NCI-H748 (cell line): Measurements from ENCODE around the gene PRDX4.
"Not testable (repeated sequence)": the region's sequence is repeated elsewhere in the genome, so short reads cannot be mapped to it uniquely, and the experiment has no call there.

Source experiments
- DNase-seq: peaks from one replicate; lab custom pipeline; 2025; ENCODE audit not compliant: unreplicated experiment; lab: John Stamatoyannopoulos, UW

PRDX4 gene

DNA sequence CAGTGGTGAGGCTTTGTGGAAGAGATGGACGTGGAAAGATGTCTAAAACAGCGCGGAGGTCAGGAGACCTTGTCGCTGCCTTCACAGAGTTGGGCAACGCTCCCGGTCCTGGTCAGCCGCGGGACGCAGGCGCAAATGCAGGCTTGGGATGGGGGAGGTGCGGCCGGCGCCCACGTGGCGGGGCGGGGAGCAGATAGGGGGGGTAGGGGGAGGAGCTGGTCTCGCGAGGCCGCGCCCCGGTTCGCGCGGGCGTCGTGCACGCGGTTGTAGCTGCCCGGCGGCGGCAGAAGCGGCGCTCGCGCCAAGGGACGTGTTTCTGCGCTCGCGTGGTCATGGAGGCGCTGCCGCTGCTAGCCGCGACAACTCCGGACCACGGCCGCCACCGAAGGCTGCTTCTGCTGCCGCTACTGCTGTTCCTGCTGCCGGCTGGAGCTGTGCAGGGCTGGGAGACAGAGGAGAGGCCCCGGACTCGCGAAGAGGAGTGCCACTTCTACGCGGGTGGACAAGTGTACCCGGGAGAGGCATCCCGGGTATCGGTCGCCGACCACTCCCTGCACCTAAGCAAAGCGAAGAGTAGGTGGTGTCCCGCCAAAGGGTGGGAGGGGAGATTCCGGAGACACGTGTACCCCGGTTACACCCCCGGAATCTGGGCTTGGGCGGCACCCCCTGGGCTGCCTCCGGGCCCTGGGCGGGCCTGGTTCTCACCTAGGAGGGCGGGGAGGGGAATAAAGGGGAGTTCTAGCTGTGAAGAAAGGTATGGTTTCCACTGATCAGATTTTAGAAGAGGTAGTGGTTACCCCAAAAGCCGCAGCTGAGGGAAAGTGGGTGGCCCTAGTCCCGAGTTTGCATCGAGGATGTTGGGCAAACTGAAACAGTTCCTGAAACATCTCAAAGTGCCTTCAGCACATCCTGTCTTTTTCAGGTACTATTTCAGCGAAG is at the start of gene PRDX4:
Gene PRDX4, plus strand, starts transcription at position 255 of the 939 bp plus-strand sequence. Its CDS starts 78 bp downstream, at position 333.
- peak; percentile 91 for DNase-seq

DNA sequence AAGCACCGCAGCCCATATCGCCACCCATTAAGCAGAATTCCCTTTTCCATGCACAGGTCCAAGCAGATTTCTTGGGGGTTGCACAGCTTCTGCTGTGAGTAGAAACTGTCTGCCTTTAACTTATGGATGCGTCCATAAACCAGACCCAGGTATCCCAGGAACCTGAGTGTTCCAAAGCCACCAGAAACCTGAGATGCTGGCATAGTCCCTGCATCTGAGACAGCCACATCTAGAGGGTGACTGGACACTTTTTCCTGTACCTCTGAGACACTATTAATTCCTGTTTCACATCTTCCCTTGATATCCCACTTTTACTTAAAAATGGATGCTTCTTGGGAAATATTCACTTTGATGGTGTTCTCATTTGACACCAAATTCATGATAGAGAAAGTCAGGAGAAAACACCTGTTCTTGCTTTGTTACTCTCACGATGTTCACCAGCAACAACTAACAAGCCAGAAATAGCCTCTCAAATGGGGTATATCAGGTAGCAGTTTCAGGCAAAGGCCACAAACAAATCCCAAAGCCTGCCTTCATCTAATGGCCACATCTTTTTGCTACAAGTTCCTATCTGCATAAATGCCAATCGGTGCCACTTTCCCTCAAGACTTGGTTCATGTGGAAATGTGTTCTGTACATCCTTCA is 45.5 kb upstream of the PRDX4 start:
- DNase-seq, result no peak

DNA sequence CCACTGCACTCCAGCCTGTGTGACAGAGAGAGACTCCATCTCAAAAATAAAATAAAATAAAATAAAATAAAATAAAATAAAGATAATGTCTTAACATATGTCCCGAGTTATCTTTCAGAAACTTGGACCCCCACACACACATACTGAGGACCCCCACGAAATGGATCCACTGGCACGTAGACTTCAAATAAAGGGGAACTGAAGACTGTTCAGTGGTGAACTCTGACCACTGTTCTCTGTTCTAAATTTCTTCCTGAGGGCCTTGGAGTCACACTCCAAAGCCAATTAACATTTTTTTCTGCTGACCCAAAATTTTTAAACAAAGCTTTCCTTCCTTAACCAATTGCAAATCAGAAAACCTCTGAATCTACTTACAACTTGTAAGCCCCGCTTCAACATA is 43.5 kb upstream of the PRDX4 start:
- no peak for DNase-seq

DNA sequence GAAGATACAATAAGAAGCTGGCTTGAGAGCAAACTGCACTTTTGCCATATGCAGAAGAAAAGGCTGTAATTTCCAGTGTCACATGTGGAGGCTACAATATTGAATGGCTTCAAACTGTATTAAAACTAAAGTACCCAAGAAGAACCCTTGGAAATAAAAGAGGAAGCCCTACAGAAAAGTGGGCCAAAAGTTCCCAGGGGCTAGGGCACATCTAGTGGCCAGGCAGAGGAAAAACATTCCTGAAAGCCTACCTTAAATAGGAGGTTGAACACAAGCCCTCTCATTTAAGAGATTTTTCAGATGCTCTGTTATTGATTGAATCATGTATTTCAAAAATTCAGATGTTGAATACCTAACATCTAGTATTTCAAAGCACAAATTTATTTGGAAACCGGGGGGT is 40.6 kb upstream of the PRDX4 start:
- no peak for DNase-seq

DNA sequence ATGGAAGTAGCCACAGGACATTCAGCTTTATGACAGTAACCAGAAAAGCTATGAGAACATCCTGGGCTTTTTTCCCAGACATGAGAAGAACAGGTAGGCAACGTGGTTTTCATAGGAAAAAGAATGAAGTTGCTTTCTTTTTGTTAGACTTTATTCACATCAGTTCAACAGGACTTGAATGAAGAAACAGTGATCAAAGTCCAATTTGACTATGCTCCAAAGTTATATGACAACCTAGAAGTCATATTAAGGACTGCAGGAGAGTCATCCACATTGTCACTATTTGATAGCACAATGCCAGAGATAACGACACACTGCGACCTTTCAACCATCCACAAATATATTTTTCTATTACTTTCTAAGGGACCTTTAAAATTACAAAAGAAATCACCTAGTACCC is 39.2 kb upstream of the PRDX4 start:
- no peak for DNase-seq

DNA sequence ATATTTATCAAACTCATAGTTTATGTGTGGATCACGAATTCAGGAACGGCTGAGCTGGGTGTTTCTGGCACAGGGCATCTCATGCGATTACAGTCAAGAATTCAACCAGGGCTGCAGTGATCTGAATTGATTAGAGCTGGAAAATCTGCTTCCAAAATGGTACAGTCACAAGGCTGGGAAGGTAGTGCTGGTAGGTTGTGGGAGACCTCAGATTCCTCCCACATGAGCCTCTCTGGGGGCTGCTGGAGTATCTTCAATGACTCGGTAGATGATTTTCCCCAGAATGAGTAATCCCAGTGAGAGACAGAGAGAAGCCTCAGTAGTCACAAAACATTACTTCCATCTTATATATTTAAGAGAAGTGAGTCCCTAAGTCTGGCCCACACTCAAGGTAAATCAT is 36.2 kb upstream of the PRDX4 start:
- no peak for DNase-seq

DNA sequence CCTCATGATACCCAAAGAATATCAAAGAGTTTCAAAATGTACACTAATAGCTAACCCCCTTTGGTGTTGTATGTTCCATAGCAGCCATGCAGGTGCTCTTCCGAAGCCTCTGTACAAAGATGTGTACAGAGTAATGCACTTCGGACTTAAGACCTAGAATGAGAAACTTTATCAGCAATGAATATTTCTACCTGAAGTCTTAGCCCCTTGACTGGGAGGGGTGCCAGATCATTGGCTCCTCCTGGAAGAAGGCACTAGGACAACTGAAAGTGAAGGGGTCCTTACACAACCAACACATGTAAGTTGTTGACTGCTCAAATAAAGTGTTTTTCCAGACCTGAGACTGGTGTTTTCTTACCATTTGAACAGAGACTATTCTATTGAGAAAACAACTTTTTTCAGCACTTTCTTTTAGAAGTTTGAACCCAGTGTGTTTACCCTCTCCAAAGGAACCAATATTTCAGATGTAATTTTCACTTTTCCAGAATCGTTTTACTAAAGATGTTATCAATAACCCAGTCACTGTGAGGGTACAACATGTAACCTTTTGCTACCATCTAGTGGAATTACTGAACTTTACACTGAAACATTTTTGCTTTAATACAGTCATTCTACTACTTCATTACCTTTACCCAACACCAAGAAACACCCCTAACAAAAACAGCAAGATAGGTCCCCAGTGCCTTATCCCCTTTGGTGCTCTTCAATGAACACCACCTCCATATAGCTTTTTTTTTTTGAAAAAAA is 33.3 kb upstream of the PRDX4 start:
- DNase-seq, result peak; percentile 17

DNA sequence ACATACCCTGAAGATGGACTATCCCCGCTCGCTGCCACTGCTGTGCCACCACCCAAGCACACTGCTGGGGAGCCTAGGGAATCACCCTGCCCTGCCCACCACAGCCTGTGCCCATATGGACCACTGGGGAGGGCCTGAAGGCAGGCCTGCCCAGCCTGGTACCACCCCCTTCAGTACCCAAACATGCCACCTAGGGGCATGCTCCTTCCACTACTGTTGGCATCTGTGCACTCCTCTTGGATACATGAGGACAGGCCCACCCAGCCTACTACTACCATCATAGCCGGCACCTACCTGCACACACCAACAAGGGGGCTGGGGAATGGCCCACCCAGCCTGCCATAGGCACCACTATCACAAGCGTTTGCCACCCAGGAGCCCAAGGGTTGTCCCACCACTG is 30.1 kb upstream of the PRDX4 start:
- DNase-seq, result peak; percentile 26

DNA sequence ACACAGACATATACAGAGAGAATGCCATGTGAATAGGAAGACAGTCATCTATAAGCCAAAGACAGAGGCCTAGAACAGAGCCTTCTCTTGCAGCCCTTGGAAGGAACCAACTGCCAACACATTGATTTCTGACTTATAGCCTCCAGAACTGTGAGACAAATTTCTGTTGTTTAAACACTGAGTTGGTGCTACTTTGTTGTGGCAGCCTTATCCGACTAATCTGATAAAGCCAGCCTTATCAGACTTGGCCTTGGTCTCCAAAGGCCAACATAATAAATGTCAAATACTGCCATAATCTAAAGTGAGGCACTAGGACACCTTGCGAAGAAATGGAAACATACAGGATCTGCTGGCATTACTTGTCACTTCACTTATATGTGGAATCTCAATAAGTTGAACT is 24.3 kb upstream of the PRDX4 start:
- no peak for DNase-seq

DNA sequence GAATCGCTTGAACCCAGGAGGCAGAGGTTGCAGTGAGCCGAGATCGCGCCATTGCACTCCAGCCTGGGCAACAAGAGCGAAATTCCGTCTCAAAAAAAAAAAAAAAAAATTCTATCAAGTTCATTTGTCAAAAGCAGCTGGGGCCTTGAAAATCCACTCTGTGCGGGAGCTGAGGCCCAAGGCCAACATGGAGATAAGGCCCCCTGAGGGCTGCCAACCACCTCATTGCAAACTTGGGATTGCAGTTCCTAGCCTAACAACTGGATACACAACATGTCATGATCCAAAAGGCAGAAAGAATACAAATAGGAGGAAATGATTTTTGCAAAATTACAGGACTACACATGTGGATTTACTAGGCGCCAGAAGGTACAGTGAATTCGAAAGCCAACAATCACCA is 22.5 kb upstream of the PRDX4 start:
- DNase-seq, result no peak

DNA sequence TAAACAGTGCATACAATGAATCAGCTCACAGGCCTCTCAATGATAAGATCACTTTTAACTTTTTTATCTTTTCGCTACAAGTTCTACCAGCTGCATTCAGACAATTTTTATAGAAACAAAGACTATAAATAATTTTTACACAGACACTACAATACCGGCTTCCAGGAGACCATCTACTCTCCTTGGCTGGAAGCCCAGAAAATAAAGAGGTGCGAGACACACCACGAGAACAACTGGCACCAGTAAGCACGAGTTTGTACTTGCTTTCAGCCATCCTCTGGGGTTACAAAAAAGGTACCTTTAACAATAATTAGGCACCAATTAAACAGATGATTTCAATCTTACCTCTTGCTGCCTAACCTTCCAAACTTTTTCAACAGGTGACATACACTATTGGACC is 11.2 kb upstream of the PRDX4 start:
- no peak for DNase-seq

DNA sequence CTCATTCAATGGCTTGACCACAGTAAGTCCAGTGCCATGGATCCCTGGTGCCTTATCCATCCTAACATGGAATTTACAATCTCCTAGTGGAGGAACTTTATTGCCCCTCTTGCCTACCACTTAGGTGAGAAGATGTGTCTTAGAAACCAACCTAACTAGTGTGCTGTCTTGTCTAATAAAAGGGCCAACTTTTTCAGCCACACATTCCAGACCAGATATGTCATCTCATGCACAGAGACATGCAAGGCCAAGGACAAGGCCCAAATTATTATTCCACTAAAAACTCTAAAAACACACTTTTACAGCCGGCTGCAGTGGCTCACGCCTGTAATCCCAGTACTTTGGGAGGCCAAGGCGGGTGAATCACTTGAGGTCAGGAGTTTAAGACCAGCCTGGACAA is 10.6 kb upstream of the PRDX4 start:
- no peak for DNase-seq

DNA sequence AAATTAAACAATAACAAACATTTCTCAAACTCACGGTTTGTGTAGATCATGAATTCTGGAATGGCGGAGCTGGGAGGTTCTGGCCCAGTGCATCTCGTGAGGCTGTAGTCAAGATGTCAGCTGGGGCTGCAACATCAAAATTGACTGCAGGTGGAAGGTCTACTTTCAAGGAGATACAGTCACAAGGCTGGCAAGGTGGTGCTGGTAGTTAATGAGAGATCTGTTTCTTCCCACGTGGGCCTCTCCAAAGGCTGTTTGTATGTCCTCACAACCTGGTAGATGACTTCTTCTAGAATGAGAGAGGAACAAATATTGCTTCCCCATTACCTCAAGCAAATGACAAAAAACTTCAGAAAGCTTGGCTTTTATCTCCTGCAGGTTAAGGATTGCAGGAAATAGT is 8.0 kb upstream of the PRDX4 start:
- no peak for DNase-seq

DNA sequence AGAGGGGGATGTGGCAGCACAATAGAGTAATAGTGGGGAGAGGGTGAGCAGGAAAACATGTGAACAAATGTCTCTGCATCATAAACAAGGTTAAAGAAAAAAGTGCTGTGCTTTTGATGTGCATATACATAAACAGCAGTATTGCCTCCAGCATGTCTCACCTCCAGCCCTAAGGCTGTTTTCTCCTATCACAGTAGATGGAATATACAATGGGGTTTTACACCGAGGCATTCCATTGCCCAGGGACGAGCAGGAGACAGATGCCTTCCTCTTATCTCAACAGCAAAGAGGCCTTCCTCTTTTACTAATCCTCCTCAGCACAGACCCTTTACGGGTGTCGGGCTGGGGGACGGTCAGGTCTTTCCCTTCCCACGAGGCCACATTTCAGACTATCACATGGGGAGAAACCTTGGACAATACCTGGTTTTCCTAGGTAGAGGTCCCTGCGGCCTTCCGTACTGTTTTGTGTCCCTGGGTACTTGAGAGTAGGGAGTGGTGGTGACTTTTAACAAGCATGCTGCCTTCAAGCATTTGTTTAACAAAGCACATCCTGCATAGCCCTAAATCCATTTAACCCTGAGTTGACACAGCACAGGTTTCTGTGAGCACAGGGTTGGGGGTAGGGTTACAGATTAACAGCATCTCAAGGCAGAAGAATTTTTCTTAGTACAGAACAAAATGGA is 7.1 kb upstream of the PRDX4 start:
- DNase-seq, result not testable (repeated sequence)

DNA sequence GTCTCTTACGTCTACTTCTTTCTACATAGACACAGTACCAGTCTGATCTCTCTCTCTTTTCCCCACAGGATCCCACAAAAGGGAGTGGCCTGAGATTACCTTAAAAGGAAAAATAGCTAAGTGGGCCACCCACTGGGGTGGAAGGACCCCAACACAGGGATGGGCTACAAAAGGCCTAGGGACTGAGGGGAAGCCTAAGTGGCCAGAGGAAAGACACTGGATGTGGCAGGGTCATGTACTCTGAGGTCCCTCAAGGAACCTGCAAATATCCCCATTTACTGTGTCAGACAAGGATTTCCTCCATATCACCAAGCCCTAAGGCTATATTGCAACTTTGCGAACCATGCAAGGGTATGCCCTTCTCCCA is 6.5 kb upstream of the PRDX4 start:
- DNase-seq, result no peak

DNA sequence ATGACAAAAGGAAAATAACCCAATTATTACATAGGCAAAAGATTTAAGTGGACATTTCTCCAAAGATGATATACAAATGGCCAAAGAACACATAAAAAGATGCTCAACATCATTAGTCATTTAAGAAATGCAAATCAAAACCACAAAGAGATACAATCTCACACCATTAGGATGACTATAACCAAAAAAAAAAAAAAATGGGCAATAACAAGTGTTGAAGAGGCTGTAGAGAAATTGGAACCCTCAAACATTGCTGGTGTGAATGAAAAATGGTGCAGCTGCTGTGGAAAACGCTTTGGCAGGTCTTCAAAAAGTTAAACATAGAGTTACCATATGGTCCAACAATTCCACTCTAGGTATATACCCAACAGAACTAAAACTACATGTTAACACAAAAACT is 5.6 kb upstream of the PRDX4 start:
- no peak for DNase-seq

DNA sequence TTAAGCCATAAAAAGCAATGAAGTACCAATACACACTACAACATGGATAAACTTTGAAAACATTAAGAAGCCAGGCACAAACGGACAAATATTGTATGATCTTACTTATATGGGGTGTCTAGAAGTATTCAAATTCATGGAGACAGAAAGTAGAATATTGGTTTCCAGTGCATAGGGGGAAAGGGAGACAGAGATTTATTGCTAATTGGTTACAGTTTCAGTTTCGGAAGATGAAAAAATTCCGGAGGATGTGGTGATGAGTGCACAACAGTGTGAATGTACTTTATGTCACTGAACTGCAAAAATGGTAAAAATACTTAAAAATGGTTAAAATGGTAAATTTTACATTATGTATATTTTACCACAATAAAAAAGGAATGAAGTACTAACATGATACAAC is 5.1 kb upstream of the PRDX4 start:
- no peak for DNase-seq

DNA sequence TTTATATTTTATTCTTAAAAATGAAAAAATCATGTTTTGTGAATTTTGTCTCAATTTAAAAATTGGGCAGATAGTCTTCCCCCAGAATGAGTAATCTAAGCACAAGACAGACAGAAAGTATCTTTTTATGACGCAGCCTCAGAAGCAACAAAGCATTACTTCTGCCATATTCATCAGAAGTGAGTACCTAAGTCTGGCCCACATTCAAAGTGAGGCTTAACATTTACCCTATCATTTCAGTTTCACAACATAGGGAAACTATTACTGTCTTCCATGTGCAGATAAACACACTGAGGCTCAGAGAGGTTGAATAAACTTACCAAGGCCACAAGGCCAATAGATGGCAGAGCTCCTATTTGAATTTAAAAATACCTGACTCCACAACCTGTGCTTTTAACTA is 4.4 kb upstream of the PRDX4 start:
- no peak for DNase-seq

DNA sequence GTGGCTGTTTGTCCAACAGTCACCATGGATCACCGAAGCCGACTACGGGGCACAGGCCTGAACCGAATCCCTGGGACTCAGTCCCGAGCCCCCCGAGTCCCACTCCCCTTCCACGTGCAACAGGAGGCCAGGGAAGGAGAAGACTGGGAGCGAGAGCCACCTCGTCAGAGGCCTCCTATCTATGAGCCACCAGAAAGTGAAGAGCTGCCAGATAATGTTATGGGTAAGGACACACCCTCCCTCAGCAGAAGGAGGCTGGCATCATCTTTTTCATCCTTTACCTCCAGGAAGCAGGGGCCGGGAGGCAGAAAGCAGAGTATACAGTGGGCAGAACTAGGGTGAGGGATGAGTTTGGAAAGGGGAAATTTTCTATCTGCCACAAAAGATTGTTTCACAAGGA is 2.8 kb upstream of the PRDX4 start:
- no peak for DNase-seq

DNA sequence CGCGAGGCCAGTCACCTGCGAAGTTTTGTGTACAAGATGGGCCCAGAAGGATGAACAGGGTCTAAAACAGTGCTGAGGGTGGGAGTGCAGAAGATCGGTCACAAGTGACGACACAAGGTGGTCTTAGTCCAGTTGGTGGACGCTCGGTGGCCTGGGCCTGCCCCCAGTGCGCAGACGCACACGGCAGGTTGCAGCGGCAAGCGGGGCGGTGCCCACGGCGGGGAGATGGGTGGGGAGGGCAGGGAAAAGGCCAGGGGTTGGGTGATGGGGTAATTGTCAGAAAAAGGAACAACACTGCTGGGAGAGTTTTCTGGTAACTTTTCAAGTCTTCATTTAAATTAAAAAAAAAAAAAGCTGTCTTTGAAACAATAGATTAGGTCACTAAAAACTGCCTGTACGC is 1.0 kb upstream of the PRDX4 start:
- no peak for DNase-seq

DNA sequence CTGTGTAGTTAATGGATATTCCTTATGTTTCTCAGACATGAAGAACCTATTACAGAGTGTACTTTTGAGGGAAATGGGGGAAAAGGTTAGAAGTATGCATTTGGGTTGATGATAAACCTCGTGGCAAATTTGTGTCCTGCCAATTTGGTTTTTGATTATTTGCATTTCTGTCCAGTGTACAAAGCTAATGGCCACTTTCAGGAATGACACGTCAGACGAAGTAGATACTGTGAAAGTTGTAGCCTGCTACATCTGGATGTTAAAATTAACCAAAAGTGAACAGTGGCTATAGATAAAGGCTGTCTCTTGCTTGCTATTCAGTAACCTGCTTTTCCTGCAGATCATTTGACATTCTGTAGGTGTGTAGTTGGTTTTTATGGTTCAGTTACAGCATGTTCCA is 1.0 kb downstream of the PRDX4 start:
- DNase-seq, result no peak
